Measurements from ENCODE around the gene TRAFD1.
"Not testable (repeated sequence)": the region's sequence is repeated elsewhere in the genome, so short reads cannot be mapped to it uniquely, and the experiment has no call there.

TRAFD1 gene

GRCh38 chr12:112158461-112159145 lies 33.2 kb downstream of the TRAFD1 start:
- not testable (repeated sequence) for DNase-seq (ENCODE audit: low read depth in 1 of 2, low spot score in 1 of 2)

- DNase-seq (ENCODE audit: low read depth in 1 of 2, low spot score in 1 of 2), result no peak
These were observed 33.8 kb downstream of the TRAFD1 start for GRCh38 chr12:112159146-112159541.

- DNase-seq (ENCODE audit: low read depth in 1 of 2, low spot score in 1 of 2), result no peak
These were observed 35.3 kb downstream of the TRAFD1 start for GRCh38 chr12:112160611-112161010.

DNA sequence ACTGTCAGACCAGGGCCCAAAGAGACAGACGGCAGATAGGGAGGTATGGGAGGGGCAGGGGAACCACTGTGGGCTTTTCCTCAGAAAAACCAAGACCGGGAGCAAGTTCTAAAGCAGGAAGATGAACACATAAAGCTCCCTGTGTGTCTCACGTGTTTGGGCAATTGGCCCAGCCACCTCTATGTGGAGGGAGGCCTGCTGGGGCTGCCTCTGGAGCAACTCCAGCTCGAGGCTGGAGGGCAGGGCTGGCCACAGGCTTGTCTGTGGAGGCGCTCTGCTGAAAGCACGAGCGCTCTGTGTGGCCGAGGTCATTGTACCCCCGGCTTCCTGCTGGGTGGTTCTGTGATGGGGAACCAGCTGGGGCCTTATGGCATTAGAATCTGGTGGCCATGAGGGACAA lies 36.4 kb downstream of the TRAFD1 start:
- DNase-seq (ENCODE audit: low read depth in 1 of 2, low spot score in 1 of 2), result no peak

DNA sequence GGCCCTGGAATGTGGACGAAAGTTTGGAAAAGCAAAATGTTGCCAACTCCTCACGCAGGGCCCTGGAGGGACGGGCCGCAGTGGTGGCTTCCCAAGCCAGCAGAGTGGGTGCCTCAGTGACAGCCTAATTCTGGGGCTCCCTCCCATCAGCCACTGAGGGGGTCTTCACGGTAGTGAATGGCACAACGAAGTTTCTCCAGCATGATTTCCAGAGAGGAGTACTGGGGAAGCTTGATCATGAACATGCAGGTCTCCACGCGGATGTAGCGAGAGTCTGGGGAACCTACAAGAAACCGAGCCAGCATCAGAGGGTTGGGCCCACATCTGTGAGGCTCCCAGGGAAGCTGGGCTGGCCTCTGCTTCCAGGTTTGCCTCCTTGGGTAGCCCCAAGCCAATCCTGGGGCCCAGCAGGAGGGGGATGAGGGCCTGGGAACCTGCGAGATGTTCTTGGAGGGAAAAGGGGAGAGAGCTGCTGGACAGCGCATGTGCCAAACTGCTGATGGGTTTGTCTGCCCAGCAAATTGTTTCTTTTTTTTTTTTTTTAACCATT lies 37.0 kb downstream of the TRAFD1 start:
- no peak for DNase-seq (ENCODE audit: low read depth in 1 of 2, low spot score in 1 of 2)

GRCh38 chr12:112163056-112163455 lies 37.7 kb downstream of the TRAFD1 start:
- DNase-seq (ENCODE audit: low read depth in 1 of 2, low spot score in 1 of 2), result no peak

DNA sequence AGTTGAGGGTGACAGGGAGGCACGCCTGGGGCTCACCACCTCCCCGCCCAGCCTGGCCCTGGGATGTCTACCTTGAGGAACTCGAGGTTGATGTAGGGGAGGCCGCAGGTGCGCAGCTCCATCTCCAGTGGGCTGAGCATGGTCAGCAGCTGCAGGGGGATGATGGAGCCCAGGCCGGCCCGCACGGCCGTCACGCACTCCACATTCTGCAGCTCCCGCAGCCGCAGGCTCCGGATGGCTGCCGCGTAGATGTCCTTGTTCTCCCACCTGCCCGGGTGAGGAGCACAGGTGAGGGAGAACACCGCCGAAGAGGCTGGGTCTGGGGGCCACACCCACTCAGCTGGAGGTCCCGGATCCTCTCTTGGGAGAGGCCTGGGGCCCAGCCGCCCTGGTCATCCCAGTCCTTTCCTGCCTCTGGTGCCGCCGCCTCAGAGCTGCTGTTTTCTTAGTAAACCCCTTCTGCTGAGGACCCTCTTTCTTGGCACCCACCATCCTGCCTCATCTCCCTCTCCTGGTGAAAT lies 38.2 kb downstream of the TRAFD1 start:
- no peak for DNase-seq (ENCODE audit: low read depth in 1 of 2, low spot score in 1 of 2)

DNA sequence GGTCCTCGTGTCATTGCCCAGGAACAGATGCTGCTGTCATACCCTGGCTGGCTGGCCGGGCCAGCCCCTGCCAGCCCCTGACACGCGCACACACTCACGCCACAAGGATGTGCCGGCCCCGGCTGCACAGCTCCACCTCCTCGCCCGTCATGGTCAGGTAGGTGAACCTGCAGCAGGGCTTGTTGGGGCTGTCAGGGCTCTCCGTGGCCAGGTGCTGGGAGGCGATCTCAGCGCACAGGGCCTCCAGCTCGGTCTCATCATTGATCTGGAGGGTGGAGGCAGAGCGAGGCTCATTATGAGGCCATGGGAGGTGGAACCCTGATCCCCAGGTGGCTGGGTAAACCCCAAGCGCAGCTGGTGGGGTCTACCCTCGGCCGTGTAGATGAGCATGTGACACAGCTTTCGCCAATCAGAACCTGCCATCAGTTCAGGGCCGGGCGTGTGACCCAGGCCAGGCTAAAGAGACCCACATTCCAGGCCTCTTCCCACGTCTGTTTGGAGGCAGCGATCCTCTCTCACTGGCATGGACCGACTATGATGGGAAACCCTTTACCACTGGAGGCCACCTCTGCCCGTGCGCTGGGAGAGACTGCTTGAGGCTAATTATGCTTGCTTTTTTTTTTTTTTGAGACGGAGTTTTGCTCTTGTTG lies 38.8 kb downstream of the TRAFD1 start:
- DNase-seq (ENCODE audit: low read depth in 1 of 2, low spot score in 1 of 2), result no peak

GRCh38 chr12:112165624-112166023 lies 40.3 kb downstream of the TRAFD1 start:
- no peak for DNase-seq (ENCODE audit: low read depth in 1 of 2, low spot score in 1 of 2)

GRCh38 chr12:112166051-112167015 lies 41.0 kb downstream of the TRAFD1 start:
- no peak for DNase-seq (ENCODE audit: low read depth in 1 of 2, low spot score in 1 of 2)

DNA sequence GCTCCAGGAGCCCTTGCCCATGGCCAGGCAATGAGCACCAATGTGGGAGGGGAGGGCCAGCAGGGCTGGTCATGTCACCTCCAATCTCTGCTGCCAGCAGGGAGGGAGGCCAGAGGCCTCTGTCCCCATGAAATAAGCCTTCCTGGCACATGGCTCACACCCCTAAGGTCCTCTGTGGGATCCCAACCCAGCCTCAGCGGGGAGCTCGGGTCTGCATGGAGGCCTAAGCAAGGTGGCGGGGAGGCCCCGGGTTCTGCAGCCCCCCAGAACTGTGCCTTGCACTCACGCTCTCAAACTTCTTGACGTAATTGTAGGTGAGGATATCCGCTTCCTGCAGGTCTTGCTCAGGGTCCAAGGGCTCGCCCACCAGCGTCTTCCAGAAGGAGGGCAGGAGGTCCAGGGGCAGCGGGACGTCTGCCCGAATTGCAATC lies 41.7 kb downstream of the TRAFD1 start:
- DNase-seq (ENCODE audit: low read depth in 1 of 2, low spot score in 1 of 2), result no peak

DNA sequence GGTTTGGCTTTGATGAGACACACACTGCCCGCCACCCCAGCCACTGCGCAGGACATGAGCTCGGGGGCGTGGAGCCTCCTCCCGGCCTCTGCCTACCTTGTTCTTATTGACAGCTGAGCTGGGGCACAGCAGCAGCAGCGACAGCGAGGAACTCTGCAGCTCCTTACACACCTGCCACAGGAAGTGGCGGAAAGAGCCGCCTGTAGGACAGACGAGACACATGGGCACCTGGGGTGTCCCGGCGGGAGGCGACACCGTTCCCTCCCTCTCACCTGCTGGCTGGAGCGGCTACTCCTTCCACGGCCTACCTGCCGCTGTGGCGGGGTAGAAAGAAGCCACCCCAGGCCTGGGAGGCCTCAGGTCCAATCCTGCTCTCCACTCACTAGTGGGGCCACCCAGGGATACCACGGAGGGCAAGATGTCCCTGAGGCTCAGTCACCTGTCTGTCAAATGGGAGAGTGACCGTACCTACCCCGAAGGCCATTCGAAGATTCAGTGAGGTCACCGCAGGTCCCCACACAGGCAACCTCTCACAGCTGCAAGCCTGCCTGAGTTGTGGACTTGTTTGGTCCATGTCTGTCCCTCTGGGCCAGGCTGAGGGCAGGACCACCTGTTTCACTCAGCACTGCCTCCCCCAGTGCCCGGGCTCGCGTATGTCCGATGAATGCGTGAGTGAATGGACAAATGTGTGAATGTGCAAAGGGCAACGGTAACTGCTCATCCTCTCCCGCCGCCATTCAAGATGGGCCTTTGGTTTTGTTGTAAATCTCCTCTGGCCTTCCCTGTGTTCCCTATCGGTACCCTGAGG lies 42.6 kb downstream of the TRAFD1 start:
- DNase-seq (ENCODE audit: low read depth in 1 of 2, low spot score in 1 of 2), result no peak

DNA sequence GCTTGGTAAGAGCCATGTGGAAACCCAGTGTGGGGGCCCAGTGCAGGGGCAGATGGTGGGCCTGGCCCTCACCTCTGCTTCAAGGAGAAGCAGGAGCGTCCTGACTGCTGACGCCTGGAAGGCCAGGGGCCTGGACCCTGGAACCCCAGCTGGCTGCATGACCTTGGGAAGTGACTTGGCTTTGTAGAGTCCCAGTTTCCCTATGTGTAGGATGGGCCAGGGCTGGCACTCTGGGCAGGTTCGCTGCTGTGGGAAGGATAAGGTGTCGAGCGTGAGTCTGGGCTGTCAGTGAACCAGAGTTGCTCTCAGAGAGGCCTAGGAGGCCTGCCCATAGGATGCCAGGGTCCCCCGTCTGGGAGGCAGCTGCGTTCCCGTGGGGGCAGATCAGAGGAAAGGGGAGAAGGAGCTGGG lies 43.2 kb downstream of the TRAFD1 start:
- no peak for DNase-seq (ENCODE audit: low read depth in 1 of 2, low spot score in 1 of 2)

GRCh38 chr12:112169161-112169872 lies 44.0 kb downstream of the TRAFD1 start:
- DNase-seq (ENCODE audit: low read depth in 1 of 2, low spot score in 1 of 2), result no peak

DNA sequence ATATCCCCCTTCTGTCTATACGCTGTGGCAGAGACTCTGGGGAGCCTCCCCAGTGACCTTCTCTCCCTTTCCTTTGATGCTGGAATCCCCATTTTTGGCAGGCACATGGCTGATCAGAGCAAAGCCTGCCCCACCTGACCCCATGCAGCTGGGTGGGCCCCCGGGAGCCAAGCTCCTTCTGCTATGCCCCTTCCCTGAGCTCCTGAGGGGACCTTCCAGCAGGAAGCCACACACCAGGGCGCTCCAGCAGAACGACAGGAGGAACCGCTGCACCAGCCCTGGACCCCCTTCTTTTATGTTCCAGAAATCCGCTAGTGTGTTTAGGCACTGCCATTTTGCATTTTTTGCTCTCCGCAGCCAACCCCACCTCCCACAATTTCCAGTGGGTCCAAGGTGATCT lies 44.6 kb downstream of the TRAFD1 start:
- DNase-seq (ENCODE audit: low read depth in 1 of 2, low spot score in 1 of 2), result no peak

GRCh38 chr12:112170376-112170775 lies 45.0 kb downstream of the TRAFD1 start:
- no peak for DNase-seq (ENCODE audit: low read depth in 1 of 2, low spot score in 1 of 2)

GRCh38 chr12:112170971-112171596 lies 45.7 kb downstream of the TRAFD1 start:
- no peak for DNase-seq (ENCODE audit: low read depth in 1 of 2, low spot score in 1 of 2)

DNA sequence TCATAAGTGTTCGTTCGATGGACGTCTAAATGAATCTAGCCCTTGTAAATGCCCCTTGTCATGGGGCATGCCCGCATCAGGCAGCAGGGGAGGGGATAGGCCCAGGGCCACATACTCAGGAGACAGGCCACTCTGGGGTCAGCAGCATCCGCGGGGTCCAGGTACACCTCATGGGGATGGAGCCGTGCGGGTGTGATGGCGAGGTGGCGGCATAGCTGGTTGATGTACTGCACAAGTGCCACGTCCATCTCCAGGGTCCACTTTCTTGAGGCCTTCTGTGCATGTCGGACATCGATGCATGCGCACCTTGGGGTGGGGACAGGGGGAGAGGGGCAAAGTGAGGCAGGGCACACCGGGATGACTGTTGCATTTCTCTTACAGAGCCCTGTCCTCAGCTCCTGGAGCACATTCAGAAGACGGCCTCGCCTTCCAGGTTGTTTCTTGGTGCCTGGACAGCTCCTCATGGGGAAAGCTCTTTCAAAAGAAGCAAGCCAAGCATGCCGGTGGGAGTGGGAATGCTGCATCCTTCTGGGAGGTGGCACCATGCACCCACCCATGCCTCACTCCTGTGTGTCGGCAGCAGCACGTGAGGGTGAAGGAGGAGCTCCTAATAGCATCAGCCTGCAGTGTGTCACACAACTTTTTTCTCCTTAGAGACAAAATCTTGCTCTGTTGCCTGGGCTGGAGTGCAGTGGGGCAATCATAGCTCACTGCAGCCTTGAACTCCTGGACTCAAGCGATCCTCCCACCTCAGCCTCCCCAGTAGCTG lies 47.4 kb downstream of the TRAFD1 start:
- no peak for DNase-seq (ENCODE audit: low read depth in 1 of 2, low spot score in 1 of 2)

All from activated T-helper 1 cell treated with anti-CD3 and anti-CD28 coated beads, Interleukin-2, amount 50 U/mL, for 16 hours (primary cell).